GM12878 (cell line): ENCODE data around the gene NTN1. TPM values are rescaled to one million over a fixed set of nuclear protein-coding genes. Genes with fewer than 3 reads are reported as not detected.

ENCODE experiments used
- ATAC-seq: fragments of 200-7000 bp; cut with Tn5 transposase; 3 replicates; pipeline ENCODE4 v1.9.1; 2020; ENCODE audit warnings: mild to moderate bottlenecking, moderate library complexity
- BruUV-seq: library from RNA; stranded (reverse); fragments of 400-500 nt; replicated peaks from 2 replicates; lab custom pipeline; 2021; lab: Mats Ljungman, UMichigan
- CTCF ChIA-PET: fragments of 300-600 bp; sonication (Branson Sonifier 250); formaldehyde crosslinking; extraction: SDS; loops from one replicate; lab custom pipeline; 2021; ENCODE audit warnings: inconsistent platforms; lab: Yijun Ruan, JAX
- POLR2A ChIA-PET: fragments of 350-600 bp; formaldehyde crosslinking; extraction: SDS; loops from one replicate; lab custom pipeline; 2021; ENCODE audit warnings: inconsistent platforms; lab: Charles Lee
- RAD21 ChIA-PET: fragments of 300-600 bp; sonication (Branson Sonifier 250); formaldehyde crosslinking; loops from one replicate; lab custom pipeline; 2023; ENCODE audit warnings: antibody characterized with exemption; ENCODE audit not compliant: unreplicated experiment; lab: Charles Lee
- SMC1A ChIA-PET: fragments of 300-600 bp; sonication (Branson Sonifier 250); formaldehyde crosslinking; loops from one replicate; lab custom pipeline; 2023; ENCODE audit not compliant: unreplicated experiment, uncharacterized antibody; lab: Charles Lee
- DNase-seq: peaks from one replicate; pipeline ENCODE4 v3.0.0-alpha.2; 2011; ENCODE audit warnings: low read depth, low spot score
- FAIRE-seq: peaks from 3 replicates; lab custom pipeline; 2011; peaks lifted over from hg19 to GRCh38; lab: Jason Lieb, UNC
- H2AFZ ChIP-seq: 2 replicates; pipeline ENCODE4 v1.6.0; 2011; ENCODE audit warnings: low read depth, low read length, control low read depth; ENCODE audit not compliant: control insufficient read depth
- H3K27ac ChIP-seq: 2 replicates; pipeline ENCODE4 v1.5.1; 2011; ENCODE audit warnings: control low read depth; ENCODE audit not compliant: control insufficient read depth, insufficient read depth
- H3K27me3 ChIP-seq, 2 experiments: replicated peaks in 1 of 2; 2 replicates each; pipeline versions ENCODE4 v1.6.0 to v1.6.1; 2011; ENCODE audit warnings: low read length in 1 of 2; ENCODE audit not compliant: control insufficient read depth in 2 of 2, insufficient read depth in 2 of 2
- H3K36me3 ChIP-seq, 2 experiments: 2 replicates each; pipeline ENCODE4 v1.5.1; 2011; ENCODE audit warnings: low read length in 1 of 2; ENCODE audit not compliant: control insufficient read depth in 2 of 2, insufficient read depth in 2 of 2
- H3K4me1 ChIP-seq: 2 replicates; pipeline ENCODE4 v1.6.1; 2011; ENCODE audit warnings: mild to moderate bottlenecking, low read length, moderate library complexity, mixed read lengths; ENCODE audit not compliant: control insufficient read depth, insufficient read depth
- H3K4me2 ChIP-seq: 2 replicates; pipeline ENCODE4 v1.6.0; 2011; ENCODE audit warnings: control low read depth; ENCODE audit not compliant: control insufficient read depth, insufficient read depth
- H3K4me3 ChIP-seq: fragments of 200-600 bp; sonication (generic); 2 replicates; pipeline ENCODE4 v1.5.1; 2016
- H3K79me2 ChIP-seq: 2 replicates; pipeline ENCODE4 v1.6.0; 2011; ENCODE audit warnings: low read length; ENCODE audit not compliant: control insufficient read depth, insufficient read depth
- H3K9ac ChIP-seq: 2 replicates; pipeline ENCODE4 v1.8.0; 2011; ENCODE audit warnings: low read length, control low read depth, mixed read lengths; ENCODE audit not compliant: control insufficient read depth, insufficient read depth
- H3K9me3 ChIP-seq: replicated peaks from 3 replicates; pipeline ENCODE4 v1.5.1; 2011; ENCODE audit warnings: mild to moderate bottlenecking, low read length; ENCODE audit not compliant: control insufficient read depth, insufficient read depth
- H4K20me1 ChIP-seq: 2 replicates; pipeline ENCODE4 v1.6.0; 2011; ENCODE audit not compliant: control insufficient read depth, insufficient read depth
- CREB1 ChIP-seq: IDR thresholded peaks from 2 replicates; pipeline ENCODE4 v1.6.1; 2012; ENCODE audit warnings: low read depth, mild to moderate bottlenecking, inconsistent platforms
- E2F4 ChIP-seq: IDR thresholded peaks from 2 replicates; pipeline ENCODE4 v1.6.1; 2012; ENCODE audit warnings: low read depth, low read length, improper control_type of control experiment
- IRF5 ChIP-seq: fragments of 450-650 bp; IDR thresholded peaks from 2 replicates; pipeline ENCODE4 v1.6.1; 2017; ENCODE audit warnings: borderline replicate concordance
- PAX8 ChIP-seq: fragments of 450-650 bp; IDR thresholded peaks from 2 replicates; pipeline ENCODE4 v1.6.1; 2017; ENCODE audit warnings: mild to moderate bottlenecking, moderate library complexity
- RB1 ChIP-seq: fragments of 450-650 bp; formaldehyde crosslinking; IDR thresholded peaks from 2 replicates; pipeline ENCODE4 v1.6.1; 2017; ENCODE audit warnings: mild to moderate bottlenecking, borderline replicate concordance
- RELB ChIP-seq: fragments of 450-650 bp; IDR thresholded peaks from 2 replicates; pipeline ENCODE4 v1.6.1; 2017; ENCODE audit warnings: low read depth, mild to moderate bottlenecking, moderate library complexity
- SREBF2 ChIP-seq: IDR thresholded peaks from 2 replicates; pipeline ENCODE4 v1.6.1; 2012; ENCODE audit warnings: mild to moderate bottlenecking, low read length
- STAT1 ChIP-seq: fragments of 450-650 bp; conservative IDR thresholded peaks from 2 replicates; pipeline ENCODE4 v1.6.1; 2014; ENCODE audit warnings: antibody characterized with exemption, mild to moderate bottlenecking
- SUPT20H ChIP-seq: IDR thresholded peaks from 2 replicates; pipeline ENCODE4 v1.6.1; 2011; ENCODE audit warnings: low read depth, mild to moderate bottlenecking, low read length, moderate library complexity, borderline replicate concordance; ENCODE audit not compliant: control insufficient read depth
- TARDBP ChIP-seq: IDR thresholded peaks from 2 replicates; pipeline ENCODE4 v1.6.1; 2016; ENCODE audit warnings: borderline replicate concordance
- TCF12 ChIP-seq: IDR thresholded peaks from 2 replicates; pipeline ENCODE4 v1.6.1; 2011; ENCODE audit warnings: low read depth, mild to moderate bottlenecking, low read length
- ZNF687 ChIP-seq: fragments of 450-650 bp; IDR thresholded peaks from 2 replicates; pipeline ENCODE4 v1.6.1; 2017; ENCODE audit warnings: mild to moderate bottlenecking, moderate library complexity
- WGBS: methylation state at CpG from one replicate; pipeline ENCODE4 v1.1.6; 2016; ENCODE audit warnings: low lambda C conversion rate; ENCODE audit not compliant: insufficient replicate concordance, insufficient coverage; ENCODE audit errors: missing lambda C conversion rate; 5-methylcytosine and 5-hydroxymethylcytosine counted together
- in situ Hi-C: fragments of 300-500 bp; cut with MboI; formaldehyde crosslinking; loops from 9 replicates; pipeline ENCODE4 v1.14.3; 2018; ENCODE audit warnings: mixed read lengths
- intact Hi-C: fragments of 100-400 bp; cut with micrococcal nuclease; formaldehyde crosslinking; loops from one replicate; pipeline ENCODE4 v1.14.2; 2022; ENCODE audit not compliant: unreplicated experiment
- polyA plus RNA-seq, 11 experiments: library from polyadenylated mRNA; depleted of rRNA in 4 of 11; unstranded in 6 of 11; stranded (reverse) in 5 of 11; fragments of >200 nt; fragmentation: Nextera tagmentation in 4 of 11; fragmentation: Illumina TruSeq in 1 of 11; extraction: Ambion mirVana in 4 of 11; extraction: Trizol in 1 of 11; gene quantifications; 1 replicate in 1 of 11; 2 replicates in 10 of 11; pipeline versions ENCODE4 v1.2.1 to v1.2.3, GENCODE V29; 2011 to 2016; ENCODE audit warnings: inconsistent platforms in 2 of 11, missing spikeins in 2 of 11, low read depth in 1 of 11
- total RNA-seq, 4 experiments: library from RNA; depleted of rRNA in 3 of 4; stranded (reverse); fragments of >200 nt in 3 of 4; fragmentation: Illumina TruSeq in 1 of 4; extraction: Trizol in 1 of 4; gene quantifications; 2 replicates each; pipeline versions ENCODE4 v1.2.1 to v1.2.3, GENCODE V29; 2013 to 2021
- TF ChIP-seq, protein P1 (sequence below): IDR thresholded peaks from 2 replicates; pipeline ENCODE4 v1.6.1; 2012; ENCODE audit warnings: low read depth, low read length, improper control_type of control experiment

The NTN1 gene
- total and polyA plus RNA-seq, 10 of the 15 experiments (the other 5 are each of a cell fraction or from before 2014, with no cell fraction given), result 0.02 to 0.89 (median 0.35) TPM

GRCh38 chr17:8981443-8981842, 39.9 kb upstream of the NTN1 start:
- Histone ChIP-seq H3K27me3 (no peaks in the 10 kb centered on the region), H3K79me2 (no peaks in the 10 kb centered on the region), H4K20me1 (no peaks in the 10 kb centered on the region), H3K9me3 (peaks cover 6% of the 10 kb centered on the region; the same call in 2 of the 3 replicates), H3K9ac (no peak overlapping the region), H2AFZ (no peak overlapping the region), H3K4me3 (no peak overlapping the region), H3K36me3 (no peaks in the 10 kb centered on the region), H3K4me2 (no peak overlapping the region), H3K4me1 (peaks cover 34% of the 10 kb centered on the region), H3K27ac (peak overlapping the region; percentile 60)
- no TSS peak for BruUV-seq
- intact Hi-C loops (loop anchor here (2.0 to 5.0 kb wide), 2 partner anchors 15 to 59 kb away; no protein-coding TSS in a partner anchor), in situ Hi-C loops (no loop called here)
- FAIRE-seq (no peak), ATAC-seq (peak; percentile 65), DNase-seq (no peak)
- POLR2A ChIA-PET, result interaction anchor here (1.0 kb wide), 1 partner anchor 16 kb away, joined by 4 read pairs; the partner anchor contains the start of gene PIK3R5
- CTCF ChIA-PET, result interaction anchor here (0.8 to 2.1 kb wide), 3 partner anchors 12 to 18 kb away, joined by 3 to 13 read pairs (median 3); no protein-coding TSS in a partner anchor
- 21% methylated on average over 2 of the region's 2 CpGs for WGBS
- SMC1A ChIA-PET, result interaction anchor here (1.6 to 1.8 kb wide), 2 partner anchors 17 to 58 kb away, joined by 3 to 4 read pairs; no protein-coding TSS in a partner anchor
- RAD21 ChIA-PET, result interaction anchor here (1.3 kb wide), 1 partner anchor 17 kb away, joined by 4 read pairs; no protein-coding TSS in a partner anchor
- TF ChIP-seq TCF12 (peak; percentile 91), E2F4 (no peak), SREBF2 (no peak), TARDBP (no peak), SUPT20H (no peak), ZNF687 (no peak), PAX8 (no peak), RELB (no peak), STAT1 (no peak), RB1 (no peak), CREB1 (no peak; the same call in 1 of the 2 replicates), IRF5 (no peak)
- TF ChIP-seq, protein P1, sequence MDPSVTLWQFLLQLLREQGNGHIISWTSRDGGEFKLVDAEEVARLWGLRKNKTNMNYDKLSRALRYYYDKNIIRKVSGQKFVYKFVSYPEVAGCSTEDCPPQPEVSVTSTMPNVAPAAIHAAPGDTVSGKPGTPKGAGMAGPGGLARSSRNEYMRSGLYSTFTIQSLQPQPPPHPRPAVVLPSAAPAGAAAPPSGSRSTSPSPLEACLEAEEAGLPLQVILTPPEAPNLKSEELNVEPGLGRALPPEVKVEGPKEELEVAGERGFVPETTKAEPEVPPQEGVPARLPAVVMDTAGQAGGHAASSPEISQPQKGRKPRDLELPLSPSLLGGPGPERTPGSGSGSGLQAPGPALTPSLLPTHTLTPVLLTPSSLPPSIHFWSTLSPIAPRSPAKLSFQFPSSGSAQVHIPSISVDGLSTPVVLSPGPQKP, result no peak
